Cardiac septum (tissue), 1 donor: Measurements from ENCODE around the gene DKK3. TPM values are rescaled to one million over a fixed set of nuclear protein-coding genes. Genes with fewer than 3 reads are reported as not detected.

Experiments used
- DNase-seq: peaks from one replicate; pipeline ENCODE4 v3.0.0-alpha.2; 2020; ENCODE audit warnings: low spot score
- intact Hi-C: fragments of 100-400 bp; cut with DNase I; formaldehyde crosslinking; loops from one replicate; pipeline ENCODE4 v1.14.0; 2022
- total RNA-seq: library from RNA; stranded (reverse); fragmentation: NEBNext Ultra II Directional; extraction: Animal tissue kit (Norgen Biotek cat#: 25700); gene quantifications from one replicate; pipeline ENCODE4 v1.2.1, GENCODE V29; 2021
- donor health status: DM: no; HTN: no; CAD: no.

The DKK3 gene
- total RNA-seq, 1 donor from 2014 or later = 980 TPM

DNA sequence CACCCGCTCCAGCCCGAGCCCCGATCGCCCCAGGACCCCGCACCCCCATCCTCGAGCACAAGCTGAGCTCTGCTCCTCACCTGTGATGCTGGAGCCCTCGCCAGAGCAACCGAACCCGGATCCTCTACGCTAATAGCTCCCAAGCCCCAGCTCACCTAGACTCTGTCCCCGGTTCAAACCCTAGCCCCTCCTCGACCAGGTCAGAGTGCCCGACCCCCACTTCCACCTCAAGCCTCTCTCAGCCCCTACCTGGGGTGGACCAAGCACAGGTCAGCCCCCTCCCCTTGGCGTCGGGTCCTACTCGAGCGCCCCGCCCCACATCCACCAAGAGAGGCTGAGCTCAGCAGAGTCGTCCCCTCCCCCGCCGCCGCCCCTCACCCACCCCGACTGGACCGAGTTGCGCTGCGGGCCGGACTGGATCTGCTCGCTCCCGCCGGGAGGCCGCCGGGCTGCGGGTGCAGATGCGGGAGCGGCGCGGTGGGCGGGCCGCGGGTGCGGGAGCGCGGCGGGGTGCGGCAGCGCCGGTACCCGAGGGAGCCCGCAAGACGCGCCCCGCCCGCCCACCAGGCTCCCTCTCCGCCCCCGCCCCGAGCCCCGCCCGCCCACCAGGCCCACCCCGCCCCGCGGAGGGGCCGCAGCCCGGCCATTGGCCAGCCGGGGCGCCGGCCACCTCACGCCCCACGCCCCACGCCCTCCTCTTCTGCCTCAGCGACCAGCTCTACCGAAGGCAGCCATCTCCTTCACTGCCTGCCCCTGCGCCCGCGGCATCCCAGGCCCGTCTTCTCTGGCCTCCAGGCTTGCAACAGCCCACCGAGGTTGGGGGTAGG, 577 bp upstream of the DKK3 start:
- intact Hi-C loops = no loop called here

DNA sequence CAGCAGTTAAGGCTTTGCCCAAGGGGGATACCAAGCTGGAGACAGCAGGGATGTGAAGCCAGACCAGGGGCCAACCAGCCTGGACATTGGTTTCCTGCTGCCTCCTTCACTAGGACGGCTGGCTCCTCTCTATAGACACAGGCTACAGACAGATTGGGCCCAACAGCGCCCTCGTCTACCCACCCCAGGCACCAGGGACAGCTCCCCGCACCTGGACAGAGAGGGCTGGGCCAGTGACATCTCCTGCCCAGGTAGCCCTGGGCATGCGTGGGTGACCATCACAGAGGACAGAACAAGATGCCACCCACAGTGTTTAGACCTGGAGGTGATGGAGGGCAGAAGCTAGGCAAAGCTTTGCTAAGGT, 1.2 kb downstream of the DKK3 start:
- intact Hi-C loops = no loop called here
- no peak for DNase-seq

More for the DNA sequence above, 577 bp upstream of the DKK3 start:
- no peak for DNase-seq

DNA sequence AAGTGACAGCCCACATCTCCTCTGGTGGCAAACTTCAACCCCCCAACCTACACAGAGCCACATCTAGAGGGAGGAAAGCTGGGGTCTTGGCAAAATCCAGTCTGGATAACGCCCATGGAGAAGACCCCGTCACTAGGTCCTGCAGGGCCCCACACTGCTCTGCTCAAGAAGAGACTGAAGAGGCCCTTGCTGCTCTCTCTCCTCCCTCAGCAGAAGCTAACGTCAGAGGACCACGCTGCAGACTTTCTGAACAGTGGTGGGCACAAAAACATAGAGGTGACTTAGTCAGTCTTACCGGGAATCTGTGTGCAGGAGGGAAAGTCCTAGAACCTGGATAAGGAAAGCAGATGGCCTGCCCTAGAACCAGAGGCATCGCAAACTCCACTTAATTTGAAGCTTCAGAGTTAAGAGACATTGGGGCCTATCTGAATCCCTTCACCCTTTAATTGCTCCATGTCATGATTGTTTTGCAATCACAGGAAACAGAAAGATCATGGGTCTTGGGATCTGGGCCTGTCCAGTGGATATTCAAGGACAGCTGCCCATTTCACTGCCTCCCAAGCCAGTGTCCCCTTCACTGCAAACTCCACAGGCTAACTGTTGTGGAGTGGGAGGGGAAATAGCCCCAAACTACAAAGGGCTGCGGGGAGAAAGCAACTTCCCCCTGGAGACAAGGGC, 1.7 kb downstream of the DKK3 start:
- intact Hi-C loops = no loop called here
- DNase-seq = no peak

- DNase-seq = no peak
- intact Hi-C loops = no loop called here
These were observed 3.0 kb downstream of the DKK3 start for GRCh38 chr11:12005476-12005875.

GRCh38 chr11:12005061-12005460, 3.4 kb downstream of the DKK3 start:
- intact Hi-C loops = no loop called here
- no peak for DNase-seq

- no peak for DNase-seq
- intact Hi-C loops = no loop called here
These were observed 4.6 kb downstream of the DKK3 start for GRCh38 chr11:12003815-12004214.

DNA sequence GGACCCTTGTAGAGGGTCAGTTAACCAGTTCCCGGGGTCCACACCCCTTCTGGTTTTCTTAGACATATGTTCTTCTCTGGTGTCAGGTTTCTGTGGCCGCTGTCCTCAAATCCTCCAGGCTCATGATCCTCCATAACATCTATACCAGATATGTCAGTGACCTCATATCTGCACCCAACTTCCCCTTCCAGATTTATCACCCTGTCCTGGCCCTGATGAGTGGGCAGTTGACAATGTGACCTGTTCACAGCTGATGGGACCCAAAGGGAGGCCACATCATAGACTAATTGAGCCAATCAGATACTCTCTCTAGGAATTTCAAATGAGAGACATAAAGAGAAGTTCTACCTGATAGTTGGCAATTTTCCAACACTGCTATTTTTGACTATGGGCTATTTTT, 5.1 kb downstream of the DKK3 start:
- intact Hi-C loops = no loop called here
- DNase-seq = no peak

GRCh38 chr11:12001186-12001585, 7.2 kb downstream of the DKK3 start:
- intact Hi-C loops = no loop called here
- no peak for DNase-seq

GRCh38 chr11:11998091-11998781, 10.2 kb downstream of the DKK3 start:
- no peak for DNase-seq
- intact Hi-C loops = no loop called here

DNA sequence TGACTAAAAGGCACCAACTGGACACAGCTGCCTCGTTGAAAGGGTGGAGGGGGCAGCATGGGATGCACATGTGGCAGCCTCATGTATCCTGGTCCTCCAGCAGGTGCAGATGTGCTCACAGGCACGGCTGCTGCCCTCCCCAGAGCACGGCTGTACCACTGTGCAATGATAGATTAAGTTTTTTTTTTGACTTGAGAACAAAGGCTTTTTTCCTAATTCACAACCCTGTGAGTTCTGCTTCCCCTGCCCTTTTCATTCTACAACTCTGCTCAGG, 11.4 kb downstream of the DKK3 start:
- no peak for DNase-seq
- intact Hi-C loops = no loop called here

GRCh38 chr11:11996321-11997048, 11.9 kb downstream of the DKK3 start:
- DNase-seq = no peak
- intact Hi-C loops = no loop called here

- no peak for DNase-seq
- intact Hi-C loops = no loop called here
These were observed 12.8 kb downstream of the DKK3 start for GRCh38 chr11:11995601-11996000.

DNA sequence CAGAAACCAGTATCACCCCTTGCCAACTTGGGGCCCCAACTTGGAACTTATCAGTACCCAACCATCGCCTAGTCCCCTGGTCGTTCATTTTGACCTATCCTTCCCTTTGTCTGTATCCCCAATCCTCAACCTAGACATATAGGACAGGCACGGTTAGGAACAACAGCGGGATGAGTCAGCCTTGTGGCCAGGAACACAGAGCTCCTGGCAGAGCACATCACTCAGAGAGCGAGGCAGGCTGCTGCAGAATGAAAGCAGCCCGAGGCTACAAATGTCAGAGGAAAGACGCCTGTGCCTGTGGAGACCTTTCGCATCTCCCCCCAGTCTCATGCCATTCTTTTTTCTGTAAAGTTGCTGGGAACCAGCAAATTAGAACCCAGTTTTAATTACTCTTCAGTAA, 14.6 kb downstream of the DKK3 start:
- no peak for DNase-seq
- intact Hi-C loops = loop anchor here (2.0 kb wide), 1 partner anchor 21 kb away; no protein-coding TSS in a partner anchor

DNA sequence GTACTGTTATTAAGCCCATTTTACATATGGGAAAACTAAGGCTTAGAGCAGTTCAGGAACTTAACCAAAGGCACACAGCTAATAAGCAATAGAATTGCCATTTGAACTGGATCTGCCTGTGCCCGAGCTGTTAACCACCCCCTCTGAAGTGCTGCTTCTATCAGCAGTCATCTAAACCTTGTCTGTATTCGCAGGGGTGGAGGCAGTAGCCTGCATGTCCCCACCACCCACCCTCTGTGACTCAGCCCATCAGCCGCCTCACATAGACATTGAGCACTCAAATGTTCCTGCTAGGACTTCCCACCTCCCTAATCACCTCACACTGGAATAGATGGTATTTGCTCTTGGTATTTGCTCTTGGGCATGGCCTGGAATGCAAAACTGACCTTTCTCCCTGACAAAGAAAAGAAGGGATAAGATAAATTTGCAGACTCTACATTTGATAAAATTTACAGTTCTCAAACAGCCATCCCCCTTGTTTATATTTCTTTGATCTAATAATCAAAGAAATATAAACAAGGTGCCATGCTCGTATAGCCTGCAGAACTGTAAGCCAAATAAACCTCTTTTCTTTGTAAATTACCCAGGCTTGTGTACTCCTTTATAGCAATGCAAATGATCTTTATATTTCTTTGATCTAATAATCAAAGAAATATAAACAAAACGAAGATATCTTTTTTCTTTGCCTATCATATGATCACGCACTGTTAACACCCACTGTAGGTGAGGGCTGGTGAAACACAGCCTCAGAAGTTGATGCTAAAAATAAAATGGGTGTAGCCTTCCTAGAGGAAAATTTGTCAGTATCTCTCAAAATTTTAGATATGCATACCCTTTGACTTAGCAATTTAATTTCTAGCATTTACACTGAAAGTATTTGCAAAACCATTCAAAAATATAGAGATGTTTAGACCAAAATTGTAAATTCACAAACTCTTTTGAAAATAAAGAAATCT, 15.9 kb downstream of the DKK3 start:
- DNase-seq = no peak
- intact Hi-C loops = loop anchor here (2.0 kb wide), 1 partner anchor 20 kb away; no protein-coding TSS in a partner anchor

DNA sequence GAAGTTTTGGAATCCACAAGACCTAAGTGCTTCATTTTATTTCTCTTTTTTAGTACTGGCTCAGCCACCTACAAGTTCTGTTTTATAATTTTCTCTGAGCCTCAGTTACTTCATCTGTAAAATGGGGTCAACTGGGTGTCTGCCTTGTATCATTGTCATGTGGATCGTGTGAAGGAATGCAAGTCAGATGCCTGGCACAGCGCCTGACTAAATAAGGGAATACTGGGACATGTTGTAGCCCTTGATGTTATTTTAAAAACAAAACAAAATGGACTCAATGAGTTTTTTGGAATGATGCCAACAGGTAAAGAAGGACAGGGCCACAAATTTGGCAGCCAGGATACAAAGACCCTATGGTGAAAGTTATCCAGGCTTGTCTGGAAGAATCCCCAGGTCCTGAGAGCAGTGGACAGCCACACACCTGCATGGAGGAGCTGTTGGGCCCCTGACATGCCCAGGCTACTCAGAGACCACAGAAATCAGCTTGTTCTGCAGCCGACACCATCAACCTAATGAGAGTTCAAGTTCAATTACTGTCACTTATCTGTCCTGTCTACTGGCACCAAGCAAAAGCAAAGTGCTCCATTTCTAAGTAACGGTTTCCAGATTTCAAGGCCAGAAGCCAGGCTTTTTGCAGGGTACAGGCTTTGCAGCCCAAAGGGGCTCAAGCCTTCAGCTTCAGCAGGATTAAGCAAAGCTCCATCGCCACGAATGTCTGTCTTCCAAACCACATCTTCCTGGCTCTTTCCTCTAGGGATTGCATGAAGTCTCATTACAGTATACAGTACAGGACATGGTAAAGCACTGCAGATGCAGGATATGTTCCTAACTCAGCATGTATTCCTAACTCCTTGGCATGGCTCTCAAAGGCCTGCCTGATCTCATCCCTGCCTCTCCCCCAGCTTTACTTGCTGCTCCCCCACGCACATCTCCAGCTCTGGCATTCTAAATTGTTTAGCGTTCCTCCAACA, 18.4 kb downstream of the DKK3 start:
- intact Hi-C loops = no loop called here
- DNase-seq = no peak

DNA sequence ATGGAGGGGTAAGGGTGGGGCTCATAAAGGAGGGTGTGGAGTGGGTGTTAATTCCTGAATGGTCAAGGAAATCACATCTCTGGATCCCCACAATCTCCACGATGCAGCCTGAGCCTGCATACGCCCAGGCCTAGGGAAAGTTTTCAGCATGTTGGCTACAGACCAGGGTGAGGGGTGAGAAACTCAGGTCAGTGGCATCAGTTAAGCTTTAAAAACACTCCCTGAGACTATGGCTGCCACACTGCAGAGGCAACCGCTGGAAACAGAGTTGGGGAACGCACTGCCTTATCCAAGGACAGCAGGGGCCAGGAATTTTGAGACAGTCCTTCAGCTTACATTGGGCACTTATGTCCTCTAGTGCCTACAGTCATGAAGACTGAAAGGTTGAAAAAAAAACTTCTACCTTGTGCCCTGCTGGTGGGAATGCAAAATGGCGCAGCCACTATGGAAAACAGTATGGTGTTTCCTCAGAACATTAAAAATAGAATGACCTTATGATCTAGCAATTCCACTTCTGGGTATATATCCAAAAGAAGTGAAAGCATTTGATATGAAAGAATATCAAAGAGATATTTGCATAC, 19.7 kb downstream of the DKK3 start:
- intact Hi-C loops = no loop called here
- DNase-seq = no peak

GRCh38 chr11:11988099-11988651, 20.3 kb downstream of the DKK3 start:
- intact Hi-C loops = no loop called here
- no peak for DNase-seq
